H1 (cell line): Measurements from ENCODE around the gene ZNF283. TPM values are rescaled to one million over a fixed set of nuclear protein-coding genes. Genes with fewer than 3 reads are reported as not detected.

Source experiments
- CHD7 ChIP-seq: fragments of 300-600 bp; sonication (generic); IDR thresholded peaks from 2 replicates; pipeline ENCODE4 v1.7.1; 2012; ENCODE audit warnings: low read length, moderate library complexity, mild to moderate bottlenecking, inconsistent platforms; ENCODE audit not compliant: insufficient replicate concordance
- RBBP5 ChIP-seq: IDR thresholded peaks from 2 replicates; pipeline ENCODE4 v1.7.1; 2012; ENCODE audit warnings: low read depth, mild to moderate bottlenecking, inconsistent platforms, low read length, moderate library complexity, borderline replicate concordance
- SP4 ChIP-seq: IDR thresholded peaks from 2 replicates; pipeline ENCODE4 v1.6.1; 2012; ENCODE audit warnings: low read length, inconsistent platforms
- YY1 ChIP-seq: IDR thresholded peaks from 2 replicates; pipeline ENCODE4 v1.6.1; 2011; ENCODE audit warnings: low read depth, mild to moderate bottlenecking, low read length
- polyA plus RNA-seq, 7 experiments: library from polyadenylated mRNA; depleted of rRNA in 3 of 7; stranded (reverse) in 5 of 7; unstranded in 2 of 7; fragments of >200 nt in 5 of 7; fragments of 200-250 nt in 2 of 7; gene quantifications; 1 replicate in 5 of 7; 2 replicates in 1 of 7; 4 replicates in 1 of 7; pipeline versions ENCODE4 v1.2.1 to v1.2.3, GENCODE V29; 2011 to 2013; ENCODE audit warnings: missing spikeins in 2 of 7, mixed read lengths in 2 of 7
- total RNA-seq: library from RNA; stranded (reverse); fragmentation: NEBNext Ultra II Directional; extraction: Animal tissue kit (Norgen Biotek cat#: 25700); gene quantifications from 2 replicates; pipeline ENCODE4 v1.2.1, GENCODE V29; 2021

The ZNF283 gene
- total and polyA plus RNA-seq, 2 of the 8 experiments (the other 6 are each of a cell fraction or from before 2014, with no cell fraction given) = 1.1 to 4.3 TPM

GRCh38 chr19:43778651-43779050 is 48.5 kb upstream of the ZNF283 start (continued):
- no peak for TF ChIP-seq CHD7
- TF ChIP-seq SP4 = no peak
- TF ChIP-seq RBBP5 = no peak
- no peak for TF ChIP-seq YY1
